Stimulated activated effector memory CD8-positive, alpha-beta T cell treated with anti-CD3 and anti-CD28 coated beads, Interleukin-12 subunit alpha, Interleukin-12 subunit beta, amount 100 ng/mL, for 72 hours (primary cell): ENCODE data around the gene RELT.
A peak's percentile ranks its signal among the peaks of the same experiment; 100 is the strongest.

Source experiments
- ATAC-seq: fragments of 150-1000 bp; cut with Tn5 transposase; 2 replicates; pipeline ENCODE4 v1.10.0; 2021
- DNase-seq, 2 donors: peaks; one replicate each; pipeline ENCODE4 v3.0.0; 2021 to 2022; ENCODE audit warnings: low spot score in 2 of 2
- H3K27ac Mint-ChIP-seq: one replicate; pipeline ENCODE4 v1.8.0; 2022; ENCODE audit warnings: mild to moderate bottlenecking, mixed read lengths
- H3K36me3 Mint-ChIP-seq: one replicate; pipeline ENCODE4 v1.8.0; 2022; ENCODE audit warnings: mild to moderate bottlenecking, mixed read lengths
- H3K4me1 Mint-ChIP-seq: one replicate; pipeline ENCODE4 v1.8.0; 2022; ENCODE audit warnings: mixed read lengths
- H3K4me3 Mint-ChIP-seq: one replicate; pipeline ENCODE4 v1.8.0; 2022; ENCODE audit warnings: mild to moderate bottlenecking, mixed read lengths
- H3K9me3 Mint-ChIP-seq: one replicate; pipeline ENCODE4 v1.8.0; 2022; ENCODE audit warnings: mixed read lengths

The RELT gene, protein sequence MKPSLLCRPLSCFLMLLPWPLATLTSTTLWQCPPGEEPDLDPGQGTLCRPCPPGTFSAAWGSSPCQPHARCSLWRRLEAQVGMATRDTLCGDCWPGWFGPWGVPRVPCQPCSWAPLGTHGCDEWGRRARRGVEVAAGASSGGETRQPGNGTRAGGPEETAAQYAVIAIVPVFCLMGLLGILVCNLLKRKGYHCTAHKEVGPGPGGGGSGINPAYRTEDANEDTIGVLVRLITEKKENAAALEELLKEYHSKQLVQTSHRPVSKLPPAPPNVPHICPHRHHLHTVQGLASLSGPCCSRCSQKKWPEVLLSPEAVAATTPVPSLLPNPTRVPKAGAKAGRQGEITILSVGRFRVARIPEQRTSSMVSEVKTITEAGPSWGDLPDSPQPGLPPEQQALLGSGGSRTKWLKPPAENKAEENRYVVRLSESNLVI

DNA sequence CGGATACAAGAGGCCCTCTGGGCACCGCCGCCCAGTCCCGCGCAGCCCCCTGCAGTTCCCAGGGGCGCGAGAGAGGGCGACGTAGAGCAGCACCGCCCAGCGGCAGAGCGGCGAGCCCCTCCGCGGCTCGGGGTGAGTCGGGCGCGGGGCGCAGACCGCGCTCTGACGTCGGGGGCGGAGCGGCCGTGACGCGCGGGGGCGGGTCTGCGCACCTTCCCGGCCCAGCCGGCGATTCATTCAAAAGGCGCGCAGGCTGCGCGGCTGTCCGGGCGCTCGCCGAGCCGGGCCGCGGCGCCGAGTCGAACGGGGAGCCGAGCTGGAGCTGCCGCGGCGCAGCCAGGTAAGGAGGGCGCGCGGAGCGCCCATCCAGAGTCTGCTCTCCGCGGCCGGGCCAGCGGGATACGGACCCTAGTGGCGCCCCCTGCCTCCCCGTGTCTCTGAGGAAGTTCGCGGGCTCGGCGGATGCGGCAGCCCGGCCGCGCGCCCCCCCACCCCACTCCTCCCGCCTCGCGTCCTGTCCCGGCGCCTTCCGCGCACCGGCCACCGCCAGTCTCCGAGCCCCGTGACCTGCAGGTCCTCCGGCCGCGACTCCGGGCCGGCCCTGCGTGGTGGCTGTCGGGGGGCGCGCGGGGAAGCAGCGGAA is at the start of gene RELT:
RELT (plus strand) TSS at position 240 of the 643 bp plus-strand sequence. CDS start 12,738 bp downstream, outside the sequence.
- Mint-ChIP-seq H3K27ac (peak within 1 kb of the TSS; percentile 98), H3K9me3 (no peaks in the 10 kb centered on the region), H3K4me3 (peak within 1 kb of the TSS; percentile 90), H3K36me3 (peaks cover 34% of the 10 kb centered on the region), H3K4me1 (peaks cover 66% of the 10 kb centered on the region)
- ATAC-seq (peak; percentile 85), DNase-seq (peak; percentile 99 to 100)

DNA sequence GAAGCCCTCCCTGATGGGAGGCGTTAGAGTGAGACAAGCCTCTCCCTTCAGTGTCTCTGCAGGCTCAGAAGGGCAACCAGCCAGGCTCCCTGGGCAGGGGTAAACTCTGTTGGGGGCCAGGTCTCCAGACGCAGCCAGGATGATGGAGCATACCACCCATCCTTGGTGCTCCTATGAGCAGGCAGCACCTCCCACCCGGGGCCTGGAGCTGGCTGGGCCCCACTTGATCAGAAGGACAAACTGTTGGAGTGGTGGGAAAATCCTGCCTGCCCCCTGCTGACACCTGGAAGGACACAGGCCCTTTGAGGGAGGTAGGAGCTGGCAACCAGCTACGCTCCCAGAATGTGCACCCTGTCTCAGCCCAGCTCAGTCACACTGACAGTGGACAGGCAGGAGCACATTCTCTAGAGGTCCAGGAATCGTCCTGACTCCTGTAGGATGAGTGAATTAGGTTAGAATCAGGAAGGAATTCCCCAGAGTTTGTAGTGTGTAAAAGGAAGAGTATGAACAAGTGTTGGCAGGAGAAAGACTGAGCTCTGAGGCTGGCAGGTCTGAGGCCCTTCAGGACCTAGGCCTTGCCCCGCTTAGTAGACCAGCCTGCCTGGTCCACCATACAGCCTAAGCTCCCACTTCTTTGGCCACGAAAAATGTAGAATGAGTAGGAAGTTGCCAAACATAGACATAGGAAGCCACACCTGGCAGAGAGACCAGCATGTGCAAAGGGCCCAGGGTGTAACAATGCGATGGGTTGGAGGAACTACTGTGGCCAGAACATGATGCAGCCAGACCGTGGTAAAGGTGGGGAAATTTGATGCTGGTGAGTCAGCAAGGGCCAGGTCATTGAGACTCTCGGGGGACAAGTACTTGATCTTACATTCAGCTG is 49.0 kb upstream of the RELT start:
- Mint-ChIP-seq H3K4me1 (peaks cover 12% of the 10 kb centered on the region), H3K4me3 (no peak overlapping the region), H3K36me3 (no peaks in the 10 kb centered on the region), H3K9me3 (no peaks in the 10 kb centered on the region), H3K27ac (no peak overlapping the region)
- DNase-seq = no peak
- peak; percentile 83 for ATAC-seq

DNA sequence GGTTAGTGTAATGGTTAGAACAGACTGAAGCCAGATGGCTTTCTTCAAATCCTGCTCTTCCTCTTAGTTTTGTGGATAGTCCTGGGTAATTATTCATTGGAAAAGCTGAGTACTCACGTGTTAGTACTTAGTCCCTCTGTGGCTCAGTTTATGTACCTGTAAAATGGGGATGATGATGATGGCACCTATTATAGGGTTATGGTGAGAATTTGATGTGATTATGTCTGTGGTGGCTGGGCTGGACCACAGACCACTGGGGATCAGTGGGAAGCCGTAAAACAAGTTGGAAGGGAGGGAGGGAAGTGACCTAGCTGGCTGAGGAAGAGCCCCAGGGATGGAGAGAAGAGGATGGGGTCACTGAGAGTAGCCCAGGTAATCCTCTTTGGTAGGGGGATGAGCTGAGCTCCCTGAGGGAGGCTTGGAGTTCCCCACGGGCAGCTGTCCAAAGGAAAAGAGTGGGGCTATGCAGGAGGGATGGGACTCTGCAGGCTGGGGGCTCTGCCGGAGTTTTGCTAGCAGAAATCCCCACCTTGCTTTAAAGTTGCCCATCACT is 48.3 kb upstream of the RELT start:
- DNase-seq (no peak), ATAC-seq (no peak)
- peak overlapping the region; percentile 58 for H3K27ac Mint-ChIP-seq
- peaks cover 12% of the 10 kb centered on the region for H3K4me1 Mint-ChIP-seq
- H3K9me3 Mint-ChIP-seq = no peaks in the 10 kb centered on the region
- no peaks in the 10 kb centered on the region for H3K36me3 Mint-ChIP-seq
- H3K4me3 Mint-ChIP-seq = no peak overlapping the region

DNA sequence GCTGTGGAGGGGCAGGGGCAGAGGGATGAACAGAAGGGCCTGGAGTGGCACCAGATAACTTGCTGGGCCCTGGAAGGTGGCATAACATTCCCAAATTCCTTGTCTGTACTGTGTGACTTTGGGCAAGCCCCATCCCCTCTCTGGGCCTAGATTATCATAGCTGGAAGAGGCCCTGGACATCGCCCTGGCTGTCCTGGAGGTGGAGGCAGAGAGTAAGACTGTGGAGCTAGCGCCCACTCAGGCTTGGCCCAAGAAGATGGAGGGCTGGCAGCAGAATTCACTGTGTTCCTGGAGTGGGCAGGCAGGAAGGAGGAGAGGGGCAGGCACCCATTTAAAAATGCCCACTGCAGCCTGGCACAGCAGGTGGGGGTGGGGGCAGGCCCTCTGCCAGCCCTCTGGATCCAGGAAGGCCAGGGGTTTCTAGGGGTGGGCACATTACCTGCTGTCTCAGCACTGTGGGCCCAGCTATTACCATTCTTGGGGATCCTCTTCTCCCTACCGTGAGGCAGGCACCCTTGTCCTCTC is 45.6 kb upstream of the RELT start:
- H3K9me3 Mint-ChIP-seq = no peaks in the 10 kb centered on the region
- H3K4me1 Mint-ChIP-seq = peaks cover 12% of the 10 kb centered on the region
- DNase-seq = no peak
- no peaks in the 10 kb centered on the region for H3K36me3 Mint-ChIP-seq
- ATAC-seq = no peak
- H3K27ac Mint-ChIP-seq = peak overlapping the region; percentile 67
- H3K4me3 Mint-ChIP-seq = no peak overlapping the region

DNA sequence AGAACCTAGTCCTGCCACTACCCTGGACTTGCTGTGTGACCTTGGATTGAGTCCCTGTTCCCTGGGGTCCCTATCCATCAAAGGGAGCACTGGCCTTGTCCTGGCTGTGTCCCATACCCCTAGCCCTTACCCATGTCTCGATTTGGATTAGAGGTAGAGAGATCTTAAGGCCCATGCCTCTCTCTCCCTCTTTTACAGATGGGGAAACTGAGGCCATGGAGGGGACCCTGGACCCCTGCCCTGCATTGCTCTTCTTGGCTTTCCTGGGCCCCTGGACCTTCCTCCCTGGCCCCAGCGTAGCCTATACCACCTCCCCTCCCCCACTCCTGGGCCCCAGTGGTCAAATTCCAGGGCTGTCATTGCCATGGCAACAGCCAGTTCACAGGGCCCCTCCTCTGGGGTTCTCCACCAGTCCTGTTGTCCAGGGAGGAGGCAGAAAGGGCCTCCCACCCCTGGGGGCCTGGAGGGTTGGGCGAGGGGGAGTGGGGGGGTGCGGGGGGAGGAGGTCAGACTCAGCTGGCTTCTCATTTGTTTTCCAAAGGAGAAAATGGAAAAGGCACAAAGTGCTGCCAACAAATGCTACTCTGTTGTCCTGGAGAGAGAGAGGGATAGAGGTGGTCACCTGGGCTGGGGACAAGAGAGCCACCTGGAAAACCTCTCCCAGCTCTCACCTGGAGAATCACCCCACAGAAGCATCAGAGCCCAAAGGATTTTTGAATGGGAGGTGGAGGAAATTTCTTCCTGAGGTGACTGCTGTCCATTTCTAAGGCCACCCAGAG is 44.9 kb upstream of the RELT start:
- DNase-seq (no peak), ATAC-seq (no peak)
- Mint-ChIP-seq H3K4me1 (peaks cover 12% of the 10 kb centered on the region), H3K36me3 (no peaks in the 10 kb centered on the region), H3K9me3 (no peaks in the 10 kb centered on the region), H3K4me3 (no peak overlapping the region), H3K27ac (no peak overlapping the region)

DNA sequence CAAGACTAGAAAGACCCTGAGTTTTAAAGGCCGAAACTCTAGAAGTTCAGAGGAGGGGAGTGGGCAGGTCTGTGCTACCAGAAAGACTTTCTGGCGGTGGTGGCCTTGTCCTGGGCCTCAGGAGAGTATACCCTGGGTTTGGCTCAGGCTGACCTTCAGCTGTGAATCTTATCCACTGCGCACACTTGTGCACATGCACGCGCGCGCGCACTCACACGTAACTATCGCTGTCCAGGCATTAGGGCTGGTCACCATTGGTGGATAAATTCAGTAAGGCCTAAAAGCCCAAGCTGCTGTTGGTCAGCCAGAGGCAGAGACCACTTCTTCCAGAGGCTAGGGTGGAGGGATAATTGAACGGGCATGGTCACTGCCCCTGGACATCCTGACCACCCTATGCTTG is 43.0 kb upstream of the RELT start:
- Mint-ChIP-seq H3K9me3 (no peaks in the 10 kb centered on the region), H3K4me3 (no peak overlapping the region), H3K27ac (no peak overlapping the region), H3K36me3 (no peaks in the 10 kb centered on the region), H3K4me1 (no peaks in the 10 kb centered on the region)
- DNase-seq (no peak), ATAC-seq (no peak)

DNA sequence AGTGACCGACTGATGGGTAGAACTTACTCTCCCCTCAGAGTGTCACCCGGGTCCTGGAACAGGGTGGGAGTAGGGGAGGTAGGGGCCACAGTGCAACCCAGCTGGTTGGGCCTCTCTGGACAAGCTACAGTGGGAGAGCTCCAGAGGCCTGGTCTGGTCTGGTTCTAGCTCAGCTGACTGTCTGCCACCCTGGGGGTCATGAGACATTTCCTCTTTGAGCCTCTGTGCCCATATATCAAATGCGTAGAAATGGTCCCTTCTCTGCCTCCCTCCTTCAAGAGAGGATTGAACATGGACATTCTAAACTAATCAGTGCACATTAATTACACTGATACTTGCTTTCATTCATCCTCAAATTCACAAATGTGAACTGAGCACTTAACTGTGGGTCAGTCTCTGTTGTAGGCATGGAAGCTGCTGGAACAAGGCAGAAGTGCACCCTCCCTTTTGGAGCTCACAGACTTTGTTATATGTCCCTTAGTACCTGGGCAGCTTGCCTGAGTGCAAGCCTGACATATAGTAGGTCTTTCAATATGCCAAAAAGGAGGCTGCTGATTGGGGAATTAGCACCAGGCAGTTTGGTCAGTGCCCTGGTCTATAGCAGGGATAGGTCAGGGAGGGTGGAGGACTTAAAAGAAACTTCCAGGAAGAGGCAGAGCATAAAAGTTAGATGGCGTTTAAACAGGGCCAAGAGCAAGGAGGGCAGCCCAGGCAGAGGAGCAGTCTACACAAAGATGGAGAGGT is 42.4 kb upstream of the RELT start:
- H3K4me1 Mint-ChIP-seq = no peaks in the 10 kb centered on the region
- H3K27ac Mint-ChIP-seq = no peak overlapping the region
- H3K4me3 Mint-ChIP-seq = no peak overlapping the region
- no peaks in the 10 kb centered on the region for H3K36me3 Mint-ChIP-seq
- H3K9me3 Mint-ChIP-seq = no peaks in the 10 kb centered on the region
- ATAC-seq = no peak
- DNase-seq = no peak

DNA sequence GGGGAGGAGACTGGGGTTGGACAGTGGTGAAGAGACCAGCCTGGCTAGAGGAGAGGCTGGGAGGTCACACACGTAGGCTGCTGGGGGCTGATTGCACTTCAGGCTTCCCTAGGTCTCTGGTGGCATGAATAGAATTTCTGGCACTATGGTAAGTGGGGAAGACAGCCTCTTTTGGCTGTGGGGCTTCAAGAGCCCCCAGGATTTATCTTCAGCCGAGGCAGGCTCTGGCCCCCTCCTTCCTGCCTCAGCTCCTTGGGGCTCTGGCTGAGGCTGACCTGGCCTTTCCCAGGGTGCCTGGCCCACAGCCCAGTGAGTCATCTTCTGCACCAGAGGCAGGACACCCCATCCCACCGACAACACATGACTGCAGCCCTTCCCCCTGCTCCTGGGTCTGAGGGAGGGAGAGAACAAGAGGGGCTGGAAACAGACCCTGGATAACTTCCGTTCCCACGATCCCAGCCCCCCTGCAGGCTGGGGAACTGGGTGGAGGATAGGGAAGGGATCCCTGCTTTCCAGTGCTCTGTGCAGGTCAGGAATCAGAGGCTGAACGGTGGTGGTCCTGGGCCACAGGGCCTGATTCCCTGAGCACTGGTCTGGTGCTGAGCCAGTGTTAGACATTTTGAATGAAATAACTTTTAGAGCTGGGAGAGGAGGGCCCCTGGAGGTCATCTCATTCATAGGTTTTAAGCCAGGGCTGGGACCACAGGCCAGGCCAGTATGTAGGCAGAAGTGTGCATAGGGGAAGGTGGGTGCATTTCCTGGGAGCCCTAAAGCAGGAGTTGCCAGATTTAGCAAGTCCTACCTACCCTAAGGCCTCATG is 41.6 kb upstream of the RELT start:
- DNase-seq (no peak), ATAC-seq (no peak)
- H3K4me3 Mint-ChIP-seq = no peak overlapping the region
- no peak overlapping the region for H3K27ac Mint-ChIP-seq
- no peaks in the 10 kb centered on the region for H3K9me3 Mint-ChIP-seq
- H3K4me1 Mint-ChIP-seq = no peaks in the 10 kb centered on the region
- no peaks in the 10 kb centered on the region for H3K36me3 Mint-ChIP-seq

DNA sequence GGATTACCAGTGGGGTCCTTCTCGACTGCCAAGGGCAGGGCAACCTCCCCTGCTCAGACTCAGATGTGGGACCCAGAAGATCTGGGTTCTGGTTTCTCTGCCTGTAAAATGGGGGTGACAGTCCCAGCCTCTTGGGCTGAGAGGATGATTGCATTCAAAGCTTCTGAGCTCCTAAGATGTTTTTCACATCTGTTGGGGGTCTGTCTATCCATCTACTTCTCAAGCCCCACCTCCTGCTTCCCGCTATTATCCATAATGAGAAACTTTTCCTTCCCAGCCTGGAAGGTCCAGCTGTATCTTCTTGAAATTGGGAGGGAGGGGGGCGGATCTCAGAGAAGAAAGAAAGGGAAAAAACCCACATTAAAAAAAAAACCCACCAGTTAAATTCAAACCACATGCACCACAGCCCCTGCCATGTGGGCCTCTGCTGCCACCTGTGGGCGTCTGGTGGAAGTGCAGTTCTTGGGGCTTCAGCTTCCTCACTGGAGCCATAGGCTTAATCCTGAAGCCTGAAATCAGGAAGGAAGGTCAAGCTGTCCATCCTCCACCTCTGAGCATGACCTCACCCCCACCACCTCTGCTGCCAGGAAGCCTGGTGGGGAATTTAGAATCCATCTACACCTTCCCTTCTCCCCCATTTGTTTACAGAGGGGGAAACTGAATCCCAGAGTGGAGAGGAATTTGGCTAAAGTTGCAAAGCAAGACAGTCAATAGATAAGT is 40.8 kb upstream of the RELT start:
- no peak overlapping the region for H3K27ac Mint-ChIP-seq
- DNase-seq (peak; percentile 77 to 88), ATAC-seq (peak; percentile 61)
- H3K4me3 Mint-ChIP-seq = no peak overlapping the region
- no peaks in the 10 kb centered on the region for H3K4me1 Mint-ChIP-seq
- no peaks in the 10 kb centered on the region for H3K36me3 Mint-ChIP-seq
- H3K9me3 Mint-ChIP-seq = no peaks in the 10 kb centered on the region

DNA sequence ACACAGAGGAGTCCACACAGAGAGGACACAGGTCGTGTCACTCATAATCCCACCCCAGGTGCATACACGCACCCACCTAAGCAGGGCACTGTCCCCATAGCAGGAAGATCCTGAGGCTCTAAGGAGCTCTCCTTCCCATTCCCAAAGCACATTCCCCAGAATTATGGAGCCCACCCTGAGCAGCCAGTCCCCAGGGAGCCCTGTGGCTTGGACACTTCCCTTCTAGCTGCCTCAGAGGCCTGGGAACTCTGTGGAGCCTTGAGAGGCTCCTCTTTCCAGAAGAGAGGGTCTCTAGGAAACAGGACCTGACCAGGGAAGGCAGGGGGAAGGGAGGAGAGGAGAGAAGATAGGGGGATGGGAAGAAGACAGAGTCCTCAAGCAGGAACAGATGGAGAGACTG is 38.4 kb upstream of the RELT start:
- H3K36me3 Mint-ChIP-seq = no peaks in the 10 kb centered on the region
- H3K9me3 Mint-ChIP-seq = no peaks in the 10 kb centered on the region
- no peak overlapping the region for H3K27ac Mint-ChIP-seq

DNA sequence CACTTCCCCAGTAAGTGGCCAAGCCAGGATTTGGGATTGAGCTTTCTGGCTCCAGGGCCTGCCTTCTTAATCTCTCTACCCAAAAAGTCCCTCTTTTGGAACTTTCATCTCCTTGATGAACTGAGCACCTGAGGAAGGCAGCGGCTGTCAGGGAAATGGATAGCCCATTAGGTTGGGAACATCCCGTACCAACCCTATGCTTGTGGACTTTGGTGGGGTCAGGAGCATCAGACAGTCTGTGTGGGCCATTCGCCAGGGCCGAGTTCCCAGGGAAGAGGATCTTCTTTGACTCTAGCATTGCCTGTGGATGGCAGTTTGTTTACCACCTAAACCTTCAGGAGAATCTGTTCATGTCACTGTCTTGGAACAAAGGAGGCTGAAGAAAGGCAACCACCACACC is 37.9 kb upstream of the RELT start:
- no peak for DNase-seq
- Mint-ChIP-seq H3K36me3 (no peaks in the 10 kb centered on the region), H3K27ac (no peak overlapping the region), H3K9me3 (no peaks in the 10 kb centered on the region), H3K4me3 (no peak overlapping the region), H3K4me1 (no peaks in the 10 kb centered on the region)
- no peak for ATAC-seq

More for the DNA sequence above, 38.4 kb upstream of the RELT start:
- no peak for DNase-seq
- no peak overlapping the region for H3K4me3 Mint-ChIP-seq
- no peak for ATAC-seq
- H3K4me1 Mint-ChIP-seq = no peaks in the 10 kb centered on the region

DNA sequence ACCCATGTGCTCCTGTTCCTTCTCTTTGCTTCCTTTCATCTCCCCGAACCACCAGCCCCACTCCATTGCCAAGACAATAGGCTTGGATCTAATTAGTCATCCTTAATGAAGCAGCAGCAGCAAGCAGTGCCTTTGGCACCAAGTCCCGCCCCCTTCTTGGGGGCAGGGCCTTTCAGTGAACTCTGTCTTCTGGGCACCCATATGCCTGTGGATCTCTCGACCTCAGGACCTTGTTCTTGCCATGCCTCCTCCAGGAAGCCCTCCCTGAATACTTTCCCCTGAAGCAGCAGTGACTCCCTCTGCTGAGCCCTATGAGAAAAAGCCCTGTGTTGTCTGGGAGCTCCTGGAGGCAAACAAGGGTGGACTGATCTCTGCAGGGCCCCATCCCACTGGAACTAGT is 36.0 kb upstream of the RELT start:
- no peak for ATAC-seq
- Mint-ChIP-seq H3K36me3 (no peaks in the 10 kb centered on the region), H3K4me3 (no peak overlapping the region), H3K27ac (no peak overlapping the region), H3K9me3 (no peaks in the 10 kb centered on the region), H3K4me1 (no peaks in the 10 kb centered on the region)
- no peak for DNase-seq

DNA sequence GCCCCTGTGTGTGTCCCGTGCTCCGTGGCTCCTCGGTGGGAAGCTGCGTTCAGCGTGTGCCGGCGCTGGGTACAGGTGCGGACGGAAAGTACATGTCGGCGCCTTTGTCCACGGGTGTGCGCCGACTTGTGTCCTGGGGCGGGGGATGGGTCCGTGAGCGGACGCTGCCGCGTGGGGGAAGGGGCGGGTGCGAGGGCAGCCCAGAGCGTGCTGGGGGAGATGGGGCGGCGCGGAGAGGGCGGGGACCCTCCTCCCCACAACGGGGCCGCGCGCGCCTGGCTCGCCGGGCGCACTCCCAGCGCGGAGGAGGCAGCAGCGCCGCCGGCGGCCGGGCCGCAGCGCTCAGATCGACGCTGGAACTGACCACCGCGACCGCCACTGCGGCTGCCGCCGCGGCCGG is 33.6 kb upstream of the RELT start:
- H3K4me1 Mint-ChIP-seq = no peaks in the 10 kb centered on the region
- H3K27ac Mint-ChIP-seq = no peak overlapping the region
- H3K36me3 Mint-ChIP-seq = no peaks in the 10 kb centered on the region
- H3K4me3 Mint-ChIP-seq = no peak overlapping the region
- no peak for DNase-seq
- no peaks in the 10 kb centered on the region for H3K9me3 Mint-ChIP-seq
- ATAC-seq = no peak
